ENCODE data around the gene GPHA2. TPM values are rescaled to one million over a fixed set of nuclear protein-coding genes. Genes with fewer than 3 reads are reported as not detected.

GPHA2 gene
- total RNA-seq, 1 donor from 2014 or later = not detected

- Histone ChIP-seq H3K27ac (ENCODE audit: low read depth, low read length) (no peak overlapping the region), H3K4me1 (ENCODE audit: insufficient read depth, low read length) (peaks cover 8% of the 10 kb centered on the region), H4K20me1 (ENCODE audit: insufficient read depth, low read length) (no peaks in the 10 kb centered on the region), H3K9me3 (ENCODE audit: insufficient read depth, low read depth, low read length) (no peaks in the 10 kb centered on the region), H2AFZ (ENCODE audit: low read depth, low read length) (no peak overlapping the region), H3K4me3 (ENCODE audit: insufficient read depth, low read depth, low read length) (no peak overlapping the region), H3K27me3 (ENCODE audit: insufficient read depth, low read length) (no peaks in the 10 kb centered on the region), H3K9ac (ENCODE audit: low read length) (no peak overlapping the region), H3K79me2 (ENCODE audit: insufficient read depth, low read length) (no peaks in the 10 kb centered on the region), H3K36me3 (ENCODE audit: insufficient read depth, low read length) (peaks cover 4% of the 10 kb centered on the region), H3K4me2 (ENCODE audit: low read length) (no peak overlapping the region)
- Mint-ChIP-seq H3K9me3 (ENCODE audit: unreplicated experiment) (no peaks in the 10 kb centered on the region), H3K36me3 (ENCODE audit: low read depth, unreplicated experiment) (peaks cover 2% of the 10 kb centered on the region), H3K4me1 (ENCODE audit: low read depth, unreplicated experiment) (peaks cover 8% of the 10 kb centered on the region), H3K4me3 (ENCODE audit: unreplicated experiment) (no peak overlapping the region), H3K27me3 (ENCODE audit: low read depth, unreplicated experiment) (peaks cover 2% of the 10 kb centered on the region), H3K27ac (ENCODE audit: unreplicated experiment) (no peak overlapping the region)
- no peak for FAIRE-seq
- TF ChIP-seq EZH2 (IDR thresholded peaks at IDR 0.05; ENCODE audit: insufficient read depth, low read length) = no peak
- no peak for TF ChIP-seq CTCF (IDR thresholded peaks at IDR 0.05; ENCODE audit: insufficient read depth, low read depth, low read length)
- DNase-seq (ENCODE audit: low read depth) = no peak
Observed at GRCh38 chr11:64891215-64891848, 44.4 kb downstream of the GPHA2 start.

GRCh38 chr11:64890522-64890939 is 45.2 kb downstream of the GPHA2 start:
- Histone ChIP-seq H3K4me1 (ENCODE audit: insufficient read depth, low read length) (peaks cover 8% of the 10 kb centered on the region), H3K36me3 (ENCODE audit: insufficient read depth, low read length) (no peaks in the 10 kb centered on the region), H2AFZ (ENCODE audit: low read depth, low read length) (no peak overlapping the region), H3K79me2 (ENCODE audit: insufficient read depth, low read length) (no peaks in the 10 kb centered on the region), H4K20me1 (ENCODE audit: insufficient read depth, low read length) (no peaks in the 10 kb centered on the region), H3K4me3 (ENCODE audit: insufficient read depth, low read depth, low read length) (no peak overlapping the region), H3K9ac (ENCODE audit: low read length) (no peak overlapping the region), H3K9me3 (ENCODE audit: insufficient read depth, low read depth, low read length) (no peaks in the 10 kb centered on the region), H3K4me2 (ENCODE audit: low read length) (no peak overlapping the region), H3K27me3 (ENCODE audit: insufficient read depth, low read length) (no peaks in the 10 kb centered on the region), H3K27ac (ENCODE audit: low read depth, low read length) (no peak overlapping the region)
- Mint-ChIP-seq H3K9me3 (ENCODE audit: unreplicated experiment) (no peaks in the 10 kb centered on the region), H3K4me3 (ENCODE audit: unreplicated experiment) (no peak overlapping the region), H3K27ac (ENCODE audit: unreplicated experiment) (no peak overlapping the region), H3K27me3 (ENCODE audit: low read depth, unreplicated experiment) (peaks cover 2% of the 10 kb centered on the region), H3K36me3 (ENCODE audit: low read depth, unreplicated experiment) (peaks cover 2% of the 10 kb centered on the region), H3K4me1 (ENCODE audit: low read depth, unreplicated experiment) (peaks cover 14% of the 10 kb centered on the region)
- no peak for DNase-seq (ENCODE audit: low read depth)
- no peak for FAIRE-seq
- TF ChIP-seq CTCF (IDR thresholded peaks at IDR 0.05; ENCODE audit: insufficient read depth, low read depth, low read length) (no peak), EZH2 (IDR thresholded peaks at IDR 0.05; ENCODE audit: insufficient read depth, low read length) (no peak)
